ENCODE data around the gene TEX261.

- no peak for TF ChIP-seq EP300 (IDR thresholded peaks at IDR 0.05; ENCODE audit: borderline replicate concordance in 1 of 2, low read depth in 2 of 2, low read length in 2 of 2)
- TF ChIP-seq CTCF (IDR thresholded peaks at IDR 0.05; ENCODE audit: control extremely low read depth in 1 of 3, insufficient read depth in 1 of 3, low read depth in 1 of 3, low read length in 3 of 3), result peak; percentile 34 to 89 (median 83)
Measured at GRCh38 chr2:70946832-70947442, 47.7 kb downstream of the TEX261 start.

All from H1 (cell line).